Neuronal stem cell (in vitro differentiated cells): ENCODE measurements around the gene MIB1.
"Not testable (repeated sequence)": the region's sequence is repeated elsewhere in the genome, so short reads cannot be mapped to it uniquely, and the experiment has no call there.

Source experiments
- DNase-seq: peaks from one replicate; pipeline ENCODE4 v3.0.0-alpha.2; 2013; ENCODE audit warnings: low spot score
- H2AFZ ChIP-seq: one replicate; pipeline ENCODE4 v1.6.1; 2013; ENCODE audit warnings: mild to moderate bottlenecking, low read length, inconsistent platforms
- H2AK5ac ChIP-seq: 2 replicates; pipeline ENCODE4 v1.6.1; 2013; ENCODE audit warnings: low read depth, mild to moderate bottlenecking, inconsistent platforms, low read length, moderate library complexity, mixed read lengths
- H2BK120ac ChIP-seq: 2 replicates; pipeline ENCODE4 v1.6.1; 2013; ENCODE audit warnings: low read depth, mild to moderate bottlenecking, inconsistent platforms, low read length, moderate library complexity, mixed read lengths
- H2BK12ac ChIP-seq: one replicate; pipeline ENCODE4 v1.6.1; 2013; ENCODE audit warnings: low read length, inconsistent platforms
- H2BK15ac ChIP-seq: 2 replicates; pipeline ENCODE4 v1.6.1; 2013; ENCODE audit warnings: mild to moderate bottlenecking, low read length, inconsistent platforms, mixed read lengths
- H2BK5ac ChIP-seq: one replicate; pipeline ENCODE4 v1.6.1; 2013; ENCODE audit warnings: inconsistent platforms, mild to moderate bottlenecking, low read length, moderate library complexity
- H3K14ac ChIP-seq: one replicate; pipeline ENCODE4 v1.6.1; 2013; ENCODE audit warnings: low read length, inconsistent platforms
- H3K18ac ChIP-seq: 2 replicates; pipeline ENCODE4 v1.6.1; 2013; ENCODE audit warnings: low read length, inconsistent platforms
- H3K23ac ChIP-seq: 2 replicates; pipeline ENCODE4 v1.6.1; 2013; ENCODE audit warnings: low read depth, mild to moderate bottlenecking, mixed read lengths, low read length, inconsistent platforms; ENCODE audit not compliant: poor library complexity
- H3K27ac ChIP-seq: replicated peaks from 3 replicates; pipeline ENCODE4 v1.5.1; 2013; ENCODE audit warnings: low read length, inconsistent platforms
- H3K27me3 ChIP-seq, 3 experiments: 2 replicates each; pipeline ENCODE4 v1.6.1; 2013; ENCODE audit warnings: low read length in 3 of 3, mild to moderate bottlenecking in 2 of 3, inconsistent platforms in 1 of 3, low read depth in 1 of 3, mixed read lengths in 1 of 3, moderate library complexity in 1 of 3; ENCODE audit not compliant: control insufficient read depth in 3 of 3, insufficient read depth in 3 of 3
- H3K36me3 ChIP-seq, 2 donors: replicated peaks in 1 of 2; 2 replicates each; pipeline ENCODE4 v1.6.1; 2013; ENCODE audit warnings: low read length in 2 of 2; ENCODE audit not compliant: control insufficient read depth in 2 of 2, insufficient read depth in 2 of 2
- H3K4ac ChIP-seq: 2 replicates; pipeline ENCODE4 v1.6.1; 2013; ENCODE audit warnings: inconsistent platforms, mild to moderate bottlenecking, low read length, moderate library complexity
- H3K4me1 ChIP-seq, 2 donors: 1 replicate in 1 of 2; 2 replicates in 1 of 2; pipeline ENCODE4 v1.6.1; 2013; ENCODE audit warnings: low read length in 2 of 2, low read depth in 1 of 2; ENCODE audit not compliant: control insufficient read depth in 2 of 2, insufficient read depth in 1 of 2
- H3K4me2 ChIP-seq: one replicate; pipeline ENCODE4 v1.6.1; 2013; ENCODE audit warnings: mild to moderate bottlenecking, low read length, inconsistent platforms; ENCODE audit not compliant: insufficient read depth, poor library complexity, severe bottlenecking
- H3K4me3 ChIP-seq, 2 donors: 2 replicates each; pipeline ENCODE4 v1.5.1; 2013; ENCODE audit warnings: low read length in 2 of 2, mild to moderate bottlenecking in 2 of 2, inconsistent platforms in 1 of 2, moderate library complexity in 1 of 2
- H3K79me1 ChIP-seq: one replicate; pipeline ENCODE4 v1.6.1; 2013; ENCODE audit warnings: low read depth, mild to moderate bottlenecking, inconsistent platforms, low read length, moderate library complexity
- H3K9ac ChIP-seq: one replicate; pipeline ENCODE4 v1.6.1; 2013; ENCODE audit warnings: mild to moderate bottlenecking, low read depth, low read length, inconsistent platforms; ENCODE audit not compliant: poor library complexity
- H3K9me3 ChIP-seq, 2 donors: replicated peaks in 1 of 2; 2 replicates each; pipeline versions ENCODE3 to v1.6.1; 2013; ENCODE audit warnings: low read length in 2 of 2, mild to moderate bottlenecking in 2 of 2, inconsistent platforms in 1 of 2, low read depth in 1 of 2, mixed read lengths in 1 of 2, moderate library complexity in 1 of 2; ENCODE audit not compliant: control insufficient read depth in 2 of 2, insufficient read depth in 1 of 2
- H4K8ac ChIP-seq: one replicate; pipeline ENCODE4 v1.6.1; 2013; ENCODE audit warnings: low read depth, mild to moderate bottlenecking, inconsistent platforms, low read length, moderate library complexity
- H4K91ac ChIP-seq: one replicate; pipeline ENCODE4 v1.6.1; 2013; ENCODE audit warnings: low read length, low read depth, mild to moderate bottlenecking, inconsistent platforms; ENCODE audit not compliant: poor library complexity
- WGBS, 2 donors: extraction: QIAGEN DNeasy Blood & Tissue Kit; methylation state at CpG; one replicate each; pipeline ENCODE4 v1.1.7; 2013; ENCODE audit warnings: missing lambda C conversion rate in 2 of 2, mixed read lengths in 1 of 2; ENCODE audit not compliant: insufficient read length in 2 of 2, insufficient replicate concordance in 1 of 2; ENCODE audit errors: extremely low coverage in 2 of 2; 5-methylcytosine and 5-hydroxymethylcytosine counted together

MIB1 gene

DNA sequence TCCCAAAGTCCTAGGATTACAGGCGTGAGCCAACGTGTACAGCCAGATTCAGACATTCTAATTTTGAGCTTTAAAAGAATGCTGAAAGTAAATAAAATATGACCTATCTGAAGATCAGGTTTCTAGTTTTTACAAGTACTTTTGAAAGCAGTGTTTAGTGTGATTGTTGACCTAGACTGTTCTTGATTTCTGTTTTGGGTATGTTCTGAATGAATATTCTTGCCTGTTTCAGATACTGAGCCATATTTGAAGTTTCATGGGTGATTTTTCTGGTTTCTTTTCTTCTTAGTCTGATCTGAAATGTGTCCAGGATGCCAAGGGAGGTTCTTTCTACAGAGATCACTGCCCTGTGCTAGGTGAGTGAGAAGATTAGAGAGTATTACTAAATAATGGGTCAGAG is 37.2 kb downstream of the MIB1 start:
- H3K4me3 ChIP-seq = no peak overlapping the region
- no peaks in the 10 kb centered on the region for H3K79me1 ChIP-seq
- no peak overlapping the region for H3K14ac ChIP-seq
- H3K27ac ChIP-seq = no peak overlapping the region
- H2BK15ac ChIP-seq = no peak overlapping the region
- H4K91ac ChIP-seq = no peak overlapping the region
- H3K27me3 ChIP-seq = no peaks in the 10 kb centered on the region
- no peak overlapping the region for H2AFZ ChIP-seq
- no peak overlapping the region for H3K9ac ChIP-seq
- no CpG with 5 or more reads among the region's 2 CpGs for WGBS, 2 donors
- no peak overlapping the region for H3K4ac ChIP-seq
- H4K8ac ChIP-seq = no peak overlapping the region
- no peak overlapping the region for H2BK120ac ChIP-seq
- no peak for DNase-seq
- no peak overlapping the region for H3K4me2 ChIP-seq
- no peak overlapping the region for H2BK12ac ChIP-seq
- no peak overlapping the region for H3K18ac ChIP-seq
- H3K36me3 ChIP-seq = peaks cover 12 to 94% of the 10 kb centered on the region in 2 donors
- H2AK5ac ChIP-seq = no peak overlapping the region
- H2BK5ac ChIP-seq = no peak overlapping the region
- no peaks in the 10 kb centered on the region for H3K4me1 ChIP-seq
- H3K9me3 ChIP-seq = no peaks in the 10 kb centered on the region
- H3K23ac ChIP-seq = no peak overlapping the region

DNA sequence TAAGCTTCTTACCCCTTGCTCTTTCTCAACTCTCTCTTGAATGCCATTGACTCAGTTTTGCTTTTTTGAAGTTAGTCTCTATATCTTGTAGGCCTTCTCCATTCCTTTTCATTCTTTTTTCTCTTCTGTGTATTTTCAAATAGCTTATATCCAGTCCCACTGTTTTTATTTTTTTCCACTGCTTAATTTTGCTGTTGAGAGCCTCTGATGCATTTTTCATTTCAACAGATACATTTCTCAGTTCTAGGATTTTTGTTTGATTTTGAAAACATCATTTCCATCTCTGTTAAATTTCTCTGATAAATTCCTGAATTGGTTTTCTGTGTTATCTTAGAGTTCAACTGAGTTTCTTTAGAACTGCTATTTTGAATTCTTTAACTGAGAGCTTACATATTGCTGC is 45.9 kb downstream of the MIB1 start:
- H3K9ac ChIP-seq = no peak overlapping the region
- H3K4ac ChIP-seq = no peak overlapping the region
- H3K79me1 ChIP-seq = peaks cover 3% of the 10 kb centered on the region
- H3K14ac ChIP-seq = no peak overlapping the region
- H2AK5ac ChIP-seq = no peak overlapping the region
- no peak overlapping the region for H2BK15ac ChIP-seq
- H3K4me2 ChIP-seq = no peak overlapping the region
- peaks cover 13 to 97% of the 10 kb centered on the region in 2 donors for H3K36me3 ChIP-seq
- no peak overlapping the region for H2BK12ac ChIP-seq
- H4K91ac ChIP-seq = no peak overlapping the region
- no peak for DNase-seq
- no peaks in the 10 kb centered on the region for H3K4me1 ChIP-seq
- H2AFZ ChIP-seq = no peak overlapping the region
- H3K23ac ChIP-seq = no peak overlapping the region
- H3K9me3 ChIP-seq = peaks cover 0 to 24% of the 10 kb centered on the region in 2 donors
- H3K27me3 ChIP-seq = no peaks in the 10 kb centered on the region
- no peak overlapping the region for H4K8ac ChIP-seq
- no peak overlapping the region for H2BK5ac ChIP-seq
- no peak overlapping the region for H3K27ac ChIP-seq
- H3K18ac ChIP-seq = no peak overlapping the region
- H2BK120ac ChIP-seq = no peak overlapping the region
- H3K4me3 ChIP-seq = no peak overlapping the region

DNA sequence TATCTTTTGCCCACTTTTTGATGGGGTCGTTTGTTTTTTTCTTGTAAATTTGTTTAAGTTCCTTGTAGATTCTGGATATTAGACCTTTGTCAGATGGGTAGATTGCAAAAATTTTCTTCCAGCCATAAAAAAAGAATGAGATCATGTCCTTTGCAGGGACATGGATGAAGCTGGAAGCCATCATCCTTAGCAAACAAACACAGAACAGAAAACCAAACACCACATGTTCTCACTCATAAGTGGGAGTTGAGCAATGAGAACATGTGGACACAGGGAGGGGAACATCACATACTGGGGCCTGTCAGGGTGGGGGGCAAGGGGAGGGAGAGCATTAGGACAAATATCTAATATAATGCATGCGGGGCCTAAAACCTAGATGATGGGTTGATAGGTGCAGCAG is 55.5 kb downstream of the MIB1 start:
- not testable (repeated sequence) for H3K4ac ChIP-seq, H2BK12ac ChIP-seq, H3K4me1 ChIP-seq, H2BK5ac ChIP-seq, H2BK15ac ChIP-seq, H3K18ac ChIP-seq, H3K4me3 ChIP-seq, H3K27me3 ChIP-seq, H4K8ac ChIP-seq, H2AFZ ChIP-seq, H3K9me3 ChIP-seq, H2AK5ac ChIP-seq, H4K91ac ChIP-seq, H2BK120ac ChIP-seq, H3K23ac ChIP-seq, H3K27ac ChIP-seq, H3K4me2 ChIP-seq, DNase-seq, H3K9ac ChIP-seq, H3K79me1 ChIP-seq, H3K14ac ChIP-seq
- H3K36me3 ChIP-seq = peaks cover 6 to 80% of the 10 kb centered on the region in 2 donors
- no CpG with 5 or more reads among the region's 2 CpGs for WGBS, 2 donors

DNA sequence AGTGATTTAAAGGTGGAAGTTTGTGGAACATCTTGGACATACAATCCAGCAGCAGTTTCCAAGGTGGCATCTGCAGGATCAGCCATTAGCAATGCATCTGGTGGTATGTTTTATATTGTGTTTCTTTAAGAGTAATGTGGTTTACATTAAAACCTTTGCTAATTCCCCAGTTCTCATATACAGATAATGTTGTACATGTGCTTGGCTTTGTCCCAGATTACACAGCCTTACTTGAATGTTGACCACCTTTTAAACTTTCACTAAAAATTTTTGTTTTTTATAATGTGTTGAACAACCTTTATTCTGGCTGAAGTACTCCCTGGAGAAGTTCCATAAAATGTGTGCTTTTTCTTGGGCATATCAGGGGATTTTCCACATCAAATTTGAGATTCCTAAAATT is 57.5 kb downstream of the MIB1 start:
- no peak overlapping the region for H2BK5ac ChIP-seq
- H3K9me3 ChIP-seq = no peaks in the 10 kb centered on the region
- no peak for DNase-seq
- H2AK5ac ChIP-seq = no peak overlapping the region
- no peak overlapping the region for H3K4me3 ChIP-seq
- H2BK12ac ChIP-seq = no peak overlapping the region
- no peak overlapping the region for H3K14ac ChIP-seq
- no peak overlapping the region for H3K4ac ChIP-seq
- H3K18ac ChIP-seq = no peak overlapping the region
- H3K36me3 ChIP-seq = peaks cover 4 to 80% of the 10 kb centered on the region in 2 donors
- no peak overlapping the region for H2BK120ac ChIP-seq
- H4K8ac ChIP-seq = no peak overlapping the region
- H3K27ac ChIP-seq = no peak overlapping the region
- no peaks in the 10 kb centered on the region for H3K79me1 ChIP-seq
- H2BK15ac ChIP-seq = no peak overlapping the region
- no peaks in the 10 kb centered on the region for H3K27me3 ChIP-seq
- no peak overlapping the region for H4K91ac ChIP-seq
- no peak overlapping the region for H3K9ac ChIP-seq
- no peak overlapping the region for H3K4me2 ChIP-seq
- H2AFZ ChIP-seq = no peak overlapping the region
- no peak overlapping the region for H3K23ac ChIP-seq
- no peaks in the 10 kb centered on the region for H3K4me1 ChIP-seq
